NCI-H1930 (cell line): ENCODE measurements around the gene CLASP1.
"Not testable (repeated sequence)": the region's sequence is repeated elsewhere in the genome, so short reads cannot be mapped to it uniquely, and the experiment has no call there.

Experiments
- DNase-seq, 2 experiments: peaks; one replicate each; lab custom pipeline; 2025; lab: John Stamatoyannopoulos, UW

CLASP1 gene

GRCh38 chr2:121662656-121663055 lies 13.4 kb upstream of the CLASP1 start:
- no peak for DNase-seq

- no peak for DNase-seq
Measured at GRCh38 chr2:121659933-121660332, 10.7 kb upstream of the CLASP1 start.

GRCh38 chr2:121658393-121658792 lies 9.1 kb upstream of the CLASP1 start:
- DNase-seq, result not testable (repeated sequence)

GRCh38 chr2:121653035-121653434 lies 3.8 kb upstream of the CLASP1 start:
- DNase-seq, result no peak

GRCh38 chr2:121650315-121650930 lies 1.2 kb upstream of the CLASP1 start:
- DNase-seq, result no peak

- peak; percentile 93 to 96 for DNase-seq
Measured at GRCh38 chr2:121649596-121650314, 493 bp upstream of the CLASP1 start.

GRCh38 chr2:121648206-121649148 lies 785 bp downstream of the CLASP1 start:
- no peak for DNase-seq

GRCh38 chr2:121647396-121647795 lies 1.9 kb downstream of the CLASP1 start:
- no peak for DNase-seq

GRCh38 chr2:121644715-121645114 lies 4.5 kb downstream of the CLASP1 start:
- DNase-seq, result no peak

- DNase-seq, result no peak
Measured at GRCh38 chr2:121643877-121644276, 5.4 kb downstream of the CLASP1 start.

- DNase-seq, result no peak
Measured at GRCh38 chr2:121640380-121641316, 8.6 kb downstream of the CLASP1 start.

- DNase-seq, result not testable (repeated sequence)
Measured at GRCh38 chr2:121639846-121640245, 9.4 kb downstream of the CLASP1 start.

GRCh38 chr2:121638333-121638732 lies 10.9 kb downstream of the CLASP1 start:
- no peak for DNase-seq

- no peak for DNase-seq
Measured at GRCh38 chr2:121635371-121635770, 13.9 kb downstream of the CLASP1 start.

- no peak for DNase-seq
Measured at GRCh38 chr2:121634354-121635307, 14.6 kb downstream of the CLASP1 start.

GRCh38 chr2:121633463-121633862 lies 15.8 kb downstream of the CLASP1 start:
- no peak for DNase-seq

- DNase-seq, result no peak
Measured at GRCh38 chr2:121627525-121628050, 21.7 kb downstream of the CLASP1 start.

GRCh38 chr2:121626777-121627524 lies 22.3 kb downstream of the CLASP1 start:
- no peak for DNase-seq

GRCh38 chr2:121625953-121626352 lies 23.3 kb downstream of the CLASP1 start:
- DNase-seq, result no peak
